WTC11 (cell line): ENCODE data around the gene PDPN. TPM values are rescaled to one million over a fixed set of nuclear protein-coding genes. Genes with fewer than 3 reads are reported as not detected.

Experiments
- ATAC-seq: fragments of 200-7000 bp; cut with Tn5 transposase; 2 replicates; pipeline ENCODE4 v1.10.0; 2021; ENCODE audit warnings: mild to moderate bottlenecking, moderate library complexity
- CTCF ChIA-PET: fragments of 300-600 bp; sonication (Branson Sonifier 250); formaldehyde crosslinking; loops from one replicate; lab custom pipeline; 2021; ENCODE audit warnings: antibody characterized with exemption; lab: Charles Lee
- POLR2A ChIA-PET: fragments of 350-600 bp; sonication (Branson Sonifier 250); formaldehyde crosslinking; loops from one replicate; lab custom pipeline; 2021; ENCODE audit warnings: antibody characterized with exemption; lab: Charles Lee
- DNase-seq: peaks from one replicate; pipeline ENCODE4 v3.0.0; 2021; ENCODE audit warnings: low spot score
- H3K27ac Mint-ChIP-seq: 2 replicates; pipeline ENCODE4 v1.8.0; 2021; ENCODE audit warnings: mixed read lengths
- H3K27me3 Mint-ChIP-seq: 2 replicates; pipeline ENCODE4 v1.8.0; 2021; ENCODE audit warnings: low read depth, mild to moderate bottlenecking, moderate library complexity, mixed read lengths
- H3K36me3 Mint-ChIP-seq: 2 replicates; pipeline ENCODE4 v1.8.0; 2021; ENCODE audit warnings: mixed read lengths
- H3K4me1 Mint-ChIP-seq: 2 replicates; pipeline ENCODE4 v1.8.0; 2022; ENCODE audit warnings: mixed read lengths
- H3K4me3 Mint-ChIP-seq: 2 replicates; pipeline ENCODE4 v1.8.0; 2021; ENCODE audit warnings: mild to moderate bottlenecking, moderate library complexity, mixed read lengths
- H3K9me3 Mint-ChIP-seq: 2 replicates; pipeline ENCODE4 v1.8.0; 2021; ENCODE audit warnings: mixed read lengths
- ATF6 ChIP-seq: sonication (generic); formaldehyde crosslinking; IDR thresholded peaks from 2 replicates; pipeline ENCODE4 v1.8.1; 2023; ENCODE audit warnings: mild to moderate bottlenecking, missing genetic modification reagents
- CBFB ChIP-seq: sonication (generic); formaldehyde crosslinking; IDR thresholded peaks from 2 replicates; pipeline ENCODE4 v1.8.1; 2022; ENCODE audit warnings: mild to moderate bottlenecking, low read depth, missing genetic modification reagents
- FOXK1 ChIP-seq: sonication (generic); formaldehyde crosslinking; IDR thresholded peaks from 2 replicates; pipeline ENCODE4 v1.8.0; 2022; ENCODE audit warnings: mild to moderate bottlenecking, moderate library complexity, missing genetic modification reagents
- GABPB1 ChIP-seq: sonication (generic); formaldehyde crosslinking; IDR thresholded peaks from 2 replicates; pipeline ENCODE4 v1.8.1; 2023; ENCODE audit warnings: mild to moderate bottlenecking, missing genetic modification reagents
- JUN ChIP-seq: sonication (generic); formaldehyde crosslinking; IDR thresholded peaks from 2 replicates; pipeline ENCODE4 v1.8.0; 2023; ENCODE audit warnings: mild to moderate bottlenecking, missing genetic modification reagents
- KAT7 ChIP-seq: sonication (generic); formaldehyde crosslinking; IDR thresholded peaks from 2 replicates; pipeline ENCODE4 v1.8.1; 2023; ENCODE audit warnings: missing genetic modification reagents, mild to moderate bottlenecking, borderline replicate concordance
- NFYB ChIP-seq: sonication (generic); formaldehyde crosslinking; conservative IDR thresholded peaks from 2 replicates; pipeline ENCODE4 v1.8.0; 2022; ENCODE audit warnings: low read depth, missing genetic modification reagents
- NR2C2 ChIP-seq: sonication (generic); formaldehyde crosslinking; IDR thresholded peaks from 2 replicates; pipeline ENCODE4 v1.8.0; 2022; ENCODE audit warnings: mild to moderate bottlenecking, missing genetic modification reagents
- USF1 ChIP-seq: sonication (generic); formaldehyde crosslinking; IDR thresholded peaks from 2 replicates; pipeline ENCODE4 v1.8.0; 2022; ENCODE audit warnings: mild to moderate bottlenecking, missing genetic modification reagents
- ZNF121 ChIP-seq: sonication (generic); formaldehyde crosslinking; IDR thresholded peaks from 2 replicates; pipeline ENCODE4 v1.8.0; 2023; ENCODE audit warnings: missing genetic modification reagents
- ZNF232 ChIP-seq: sonication (generic); formaldehyde crosslinking; IDR thresholded peaks from 2 replicates; pipeline ENCODE4 v1.8.0; 2022; ENCODE audit warnings: mild to moderate bottlenecking, missing genetic modification reagents
- ZNF671 ChIP-seq: fragments of 250-450 bp; sonication (Bioruptor Pico); IDR thresholded peaks from 2 replicates; pipeline ENCODE4 v1.8.0; 2021; ENCODE audit warnings: mild to moderate bottlenecking
- total RNA-seq: library from RNA; stranded (reverse); gene quantifications from 3 replicates; pipeline ENCODE4 v1.2.3, GENCODE V29; 2021
- TF ChIP-seq, protein P1 (sequence below): sonication (generic); formaldehyde crosslinking; IDR thresholded peaks from 2 replicates; pipeline ENCODE4 v1.8.1; 2022; ENCODE audit warnings: low read depth, missing genetic modification reagents, borderline replicate concordance
- TF ChIP-seq, protein P2 (sequence below): sonication (generic); formaldehyde crosslinking; IDR thresholded peaks from 2 replicates; pipeline ENCODE4 v1.8.0; 2022; ENCODE audit warnings: missing genetic modification reagents
- TF ChIP-seq, protein P3 (sequence below): fragments of 200-600 bp; IDR thresholded peaks from 2 replicates; pipeline ENCODE4 v1.8.0; 2022; ENCODE audit warnings: antibody characterized with exemption
- TF ChIP-seq, protein P4 (sequence below): sonication (generic); formaldehyde crosslinking; IDR thresholded peaks from 2 replicates; pipeline ENCODE4 v1.8.0; 2023; ENCODE audit warnings: missing genetic modification reagents

PDPN gene
- total RNA-seq, 1 experiment from 2014 or later = 158 TPM

GRCh38 chr1:13586001-13586400, 2.4 kb downstream of the PDPN start:
- POLR2A ChIA-PET = no interaction called here

GRCh38 chr1:13587256-13588030, 3.8 kb downstream of the PDPN start:
- Mint-ChIP-seq H3K4me1 (peaks cover 54% of the 10 kb centered on the region), H3K27me3 (0 out of 2 replicates have a peak, but pooled peaks cover 2% of the 10 kb centered on the region), H3K4me3 (peak overlapping the region; percentile 18), H3K9me3 (no peaks in the 10 kb centered on the region), H3K27ac (no peak overlapping the region), H3K36me3 (peaks cover 23% of the 10 kb centered on the region)
- TF ChIP-seq FOXK1 = no peak
- TF ChIP-seq ZNF121 (CRISPR knock-in tag) = no peak
- TF ChIP-seq KAT7 (CRISPR knock-in tag) = no peak
- no peak for TF ChIP-seq USF1 (CRISPR knock-in tag)
- no peak for TF ChIP-seq GABPB1 (CRISPR knock-in tag)
- TF ChIP-seq ZNF232 (CRISPR knock-in tag) = no peak
- no peak for TF ChIP-seq ATF6 (CRISPR knock-in tag)
- no peak for TF ChIP-seq NFYB (CRISPR knock-in tag)
- no peak for DNase-seq
- POLR2A ChIA-PET = interaction anchor here (0.8 kb wide), 1 partner anchor 162 kb away, joined by 3 read pairs; no protein-coding TSS in a partner anchor
- no peak for ATAC-seq
- CTCF ChIA-PET = interaction anchor here (2.7 kb wide), 1 partner anchor 16 kb away, joined by 10 read pairs; no protein-coding TSS in a partner anchor

More at GRCh38 chr1:13586001-13586400, 2.4 kb downstream of the PDPN start:
- peak overlapping the region; percentile 92 for H3K27ac Mint-ChIP-seq
- no peak for DNase-seq
- CTCF ChIA-PET = interaction anchor here (0.5 to 0.9 kb wide), 3 partner anchors 41 to 113 kb away, joined by 3 to 5 read pairs (median 4); no protein-coding TSS in a partner anchor
- peak overlapping the region; percentile 92 for H3K4me3 Mint-ChIP-seq
- peaks cover 12% of the 10 kb centered on the region for H3K36me3 Mint-ChIP-seq
- peaks cover 7% of the 10 kb centered on the region; the same call in 1 of the 2 replicates for H3K27me3 Mint-ChIP-seq
- ATAC-seq = no peak
- H3K4me1 Mint-ChIP-seq = peaks cover 68% of the 10 kb centered on the region
- no peaks in the 10 kb centered on the region for H3K9me3 Mint-ChIP-seq
- TF ChIP-seq ZNF671 = no peak

GRCh38 chr1:13588946-13589796, 5.5 kb downstream of the PDPN start:
- DNase-seq (no peak), ATAC-seq (no peak)
- ChIA-PET CTCF (interaction anchor here (2.7 kb wide), 1 partner anchor 18 kb away, joined by 10 read pairs; no protein-coding TSS in a partner anchor), POLR2A (interaction anchor here (0.6 kb wide), 1 partner anchor 74 kb away, joined by 3 read pairs; no protein-coding TSS in a partner anchor)
- Mint-ChIP-seq H3K4me3 (no peak overlapping the region), H3K27ac (no peak overlapping the region), H3K4me1 (peaks cover 63% of the 10 kb centered on the region), H3K27me3 (no peaks in the 10 kb centered on the region), H3K36me3 (peaks cover 25% of the 10 kb centered on the region), H3K9me3 (no peaks in the 10 kb centered on the region)
- TF ChIP-seq, protein P1, sequence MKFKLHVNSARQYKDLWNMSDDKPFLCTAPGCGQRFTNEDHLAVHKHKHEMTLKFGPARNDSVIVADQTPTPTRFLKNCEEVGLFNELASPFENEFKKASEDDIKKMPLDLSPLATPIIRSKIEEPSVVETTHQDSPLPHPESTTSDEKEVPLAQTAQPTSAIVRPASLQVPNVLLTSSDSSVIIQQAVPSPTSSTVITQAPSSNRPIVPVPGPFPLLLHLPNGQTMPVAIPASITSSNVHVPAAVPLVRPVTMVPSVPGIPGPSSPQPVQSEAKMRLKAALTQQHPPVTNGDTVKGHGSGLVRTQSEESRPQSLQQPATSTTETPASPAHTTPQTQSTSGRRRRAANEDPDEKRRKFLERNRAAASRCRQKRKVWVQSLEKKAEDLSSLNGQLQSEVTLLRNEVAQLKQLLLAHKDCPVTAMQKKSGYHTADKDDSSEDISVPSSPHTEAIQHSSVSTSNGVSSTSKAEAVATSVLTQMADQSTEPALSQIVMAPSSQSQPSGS (CRISPR knock-in tag) = no peak
- no peak for TF ChIP-seq NR2C2 (CRISPR knock-in tag)
- TF ChIP-seq, protein P2, sequence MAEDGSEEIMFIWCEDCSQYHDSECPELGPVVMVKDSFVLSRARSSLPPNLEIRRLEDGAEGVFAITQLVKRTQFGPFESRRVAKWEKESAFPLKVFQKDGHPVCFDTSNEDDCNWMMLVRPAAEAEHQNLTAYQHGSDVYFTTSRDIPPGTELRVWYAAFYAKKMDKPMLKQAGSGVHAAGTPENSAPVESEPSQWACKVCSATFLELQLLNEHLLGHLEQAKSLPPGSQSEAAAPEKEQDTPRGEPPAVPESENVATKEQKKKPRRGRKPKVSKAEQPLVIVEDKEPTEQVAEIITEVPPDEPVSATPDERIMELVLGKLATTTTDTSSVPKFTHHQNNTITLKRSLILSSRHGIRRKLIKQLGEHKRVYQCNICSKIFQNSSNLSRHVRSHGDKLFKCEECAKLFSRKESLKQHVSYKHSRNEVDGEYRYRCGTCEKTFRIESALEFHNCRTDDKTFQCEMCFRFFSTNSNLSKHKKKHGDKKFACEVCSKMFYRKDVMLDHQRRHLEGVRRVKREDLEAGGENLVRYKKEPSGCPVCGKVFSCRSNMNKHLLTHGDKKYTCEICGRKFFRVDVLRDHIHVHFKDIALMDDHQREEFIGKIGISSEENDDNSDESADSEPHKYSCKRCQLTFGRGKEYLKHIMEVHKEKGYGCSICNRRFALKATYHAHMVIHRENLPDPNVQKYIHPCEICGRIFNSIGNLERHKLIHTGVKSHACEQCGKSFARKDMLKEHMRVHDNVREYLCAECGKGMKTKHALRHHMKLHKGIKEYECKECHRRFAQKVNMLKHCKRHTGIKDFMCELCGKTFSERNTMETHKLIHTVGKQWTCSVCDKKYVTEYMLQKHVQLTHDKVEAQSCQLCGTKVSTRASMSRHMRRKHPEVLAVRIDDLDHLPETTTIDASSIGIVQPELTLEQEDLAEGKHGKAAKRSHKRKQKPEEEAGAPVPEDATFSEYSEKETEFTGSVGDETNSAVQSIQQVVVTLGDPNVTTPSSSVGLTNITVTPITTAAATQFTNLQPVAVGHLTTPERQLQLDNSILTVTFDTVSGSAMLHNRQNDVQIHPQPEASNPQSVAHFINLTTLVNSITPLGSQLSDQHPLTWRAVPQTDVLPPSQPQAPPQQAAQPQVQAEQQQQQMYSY = no peak
- no peak for TF ChIP-seq CBFB (CRISPR knock-in tag)
- TF ChIP-seq, protein P3, sequence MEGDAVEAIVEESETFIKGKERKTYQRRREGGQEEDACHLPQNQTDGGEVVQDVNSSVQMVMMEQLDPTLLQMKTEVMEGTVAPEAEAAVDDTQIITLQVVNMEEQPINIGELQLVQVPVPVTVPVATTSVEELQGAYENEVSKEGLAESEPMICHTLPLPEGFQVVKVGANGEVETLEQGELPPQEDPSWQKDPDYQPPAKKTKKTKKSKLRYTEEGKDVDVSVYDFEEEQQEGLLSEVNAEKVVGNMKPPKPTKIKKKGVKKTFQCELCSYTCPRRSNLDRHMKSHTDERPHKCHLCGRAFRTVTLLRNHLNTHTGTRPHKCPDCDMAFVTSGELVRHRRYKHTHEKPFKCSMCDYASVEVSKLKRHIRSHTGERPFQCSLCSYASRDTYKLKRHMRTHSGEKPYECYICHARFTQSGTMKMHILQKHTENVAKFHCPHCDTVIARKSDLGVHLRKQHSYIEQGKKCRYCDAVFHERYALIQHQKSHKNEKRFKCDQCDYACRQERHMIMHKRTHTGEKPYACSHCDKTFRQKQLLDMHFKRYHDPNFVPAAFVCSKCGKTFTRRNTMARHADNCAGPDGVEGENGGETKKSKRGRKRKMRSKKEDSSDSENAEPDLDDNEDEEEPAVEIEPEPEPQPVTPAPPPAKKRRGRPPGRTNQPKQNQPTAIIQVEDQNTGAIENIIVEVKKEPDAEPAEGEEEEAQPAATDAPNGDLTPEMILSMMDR = no peak
- TF ChIP-seq, protein P4, sequence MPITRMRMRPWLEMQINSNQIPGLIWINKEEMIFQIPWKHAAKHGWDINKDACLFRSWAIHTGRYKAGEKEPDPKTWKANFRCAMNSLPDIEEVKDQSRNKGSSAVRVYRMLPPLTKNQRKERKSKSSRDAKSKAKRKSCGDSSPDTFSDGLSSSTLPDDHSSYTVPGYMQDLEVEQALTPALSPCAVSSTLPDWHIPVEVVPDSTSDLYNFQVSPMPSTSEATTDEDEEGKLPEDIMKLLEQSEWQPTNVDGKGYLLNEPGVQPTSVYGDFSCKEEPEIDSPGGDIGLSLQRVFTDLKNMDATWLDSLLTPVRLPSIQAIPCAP (CRISPR knock-in tag) = no peak
- no peak for TF ChIP-seq JUN (CRISPR knock-in tag)
